GM10248 (cell line): ENCODE measurements around the gene HK1.
"Not testable (repeated sequence)": the region's sequence is repeated elsewhere in the genome, so short reads cannot be mapped to it uniquely, and the experiment has no call there.

Experiments used
- CTCF ChIA-PET: fragments of 300-600 bp; sonication (Branson Sonifier 250); formaldehyde crosslinking; extraction: SDS; loops from one replicate; lab custom pipeline; 2021; ENCODE audit warnings: antibody characterized with exemption; lab: Yijun Ruan, JAX
- POLR2A ChIA-PET: fragments of 350-650 bp; sonication (Branson Sonifier 250); formaldehyde crosslinking; extraction: SDS; loops from one replicate; lab custom pipeline; 2020; ENCODE audit warnings: antibody characterized with exemption; lab: Yijun Ruan, JAX
- DNase-seq: peaks from one replicate; pipeline ENCODE4 v3.0.0; 2012; ENCODE audit errors: extremely low spot score
- CTCF ChIP-seq: IDR thresholded peaks from 2 replicates; pipeline ENCODE4 v1.5.1; 2012; ENCODE audit warnings: mild to moderate bottlenecking, low read depth; ENCODE audit errors: extremely low read depth, missing control alignments, control extremely low read depth

The HK1 gene

GRCh38 chr10:69250041-69250440, 28.3 kb upstream of the HK1 start:
- CTCF ChIA-PET = no interaction called here

GRCh38 chr10:69251417-69251816, 26.9 kb upstream of the HK1 start:
- CTCF ChIA-PET, DNase-seq: not testable (repeated sequence)
- POLR2A ChIA-PET = interaction anchor here (0.7 kb wide), 1 partner anchor 13 kb away, joined by 5 read pairs; no protein-coding TSS in a partner anchor

More at GRCh38 chr10:69250041-69250440, 28.3 kb upstream of the HK1 start:
- POLR2A ChIA-PET = no interaction called here
- no peak for DNase-seq
- no peak for TF ChIP-seq CTCF

GRCh38 chr10:69253171-69253570, 25.1 kb upstream of the HK1 start:
- no peak for TF ChIP-seq CTCF
- CTCF ChIA-PET = interaction anchor here (0.6 to 1.3 kb wide), 3 partner anchors 13 to 29 kb away, joined by 3 to 4 read pairs (median 3); no protein-coding TSS in a partner anchor
- POLR2A ChIA-PET = no interaction called here
- DNase-seq = no peak

GRCh38 chr10:69254877-69255276, 23.4 kb upstream of the HK1 start:
- no peak for DNase-seq
- TF ChIP-seq CTCF = no peak
- POLR2A ChIA-PET = no interaction called here
- CTCF ChIA-PET = no interaction called here

GRCh38 chr10:69259547-69260243, 18.6 kb upstream of the HK1 start:
- TF ChIP-seq CTCF = no peak
- CTCF ChIA-PET = interaction anchor here (1.3 to 1.6 kb wide), 2 partner anchors 21 to 30 kb away, joined by 3 to 4 read pairs; no protein-coding TSS in a partner anchor
- DNase-seq = no peak
- POLR2A ChIA-PET = no interaction called here

- no peak for TF ChIP-seq CTCF
- ChIA-PET CTCF (interaction anchor here (1.3 to 1.6 kb wide), 2 partner anchors 22 to 29 kb away, joined by 3 to 4 read pairs; no protein-coding TSS in a partner anchor), POLR2A (no interaction called here)
- DNase-seq = no peak
These were observed 17.1 kb upstream of the HK1 start for GRCh38 chr10:69261184-69261583.

- ChIA-PET POLR2A (no interaction called here), CTCF (no interaction called here)
- peak; percentile 45 for DNase-seq
- TF ChIP-seq CTCF = no peak
These were observed 16.0 kb upstream of the HK1 start for GRCh38 chr10:69262292-69262751.
